Measurements from ENCODE around the gene LCK.

DNA sequence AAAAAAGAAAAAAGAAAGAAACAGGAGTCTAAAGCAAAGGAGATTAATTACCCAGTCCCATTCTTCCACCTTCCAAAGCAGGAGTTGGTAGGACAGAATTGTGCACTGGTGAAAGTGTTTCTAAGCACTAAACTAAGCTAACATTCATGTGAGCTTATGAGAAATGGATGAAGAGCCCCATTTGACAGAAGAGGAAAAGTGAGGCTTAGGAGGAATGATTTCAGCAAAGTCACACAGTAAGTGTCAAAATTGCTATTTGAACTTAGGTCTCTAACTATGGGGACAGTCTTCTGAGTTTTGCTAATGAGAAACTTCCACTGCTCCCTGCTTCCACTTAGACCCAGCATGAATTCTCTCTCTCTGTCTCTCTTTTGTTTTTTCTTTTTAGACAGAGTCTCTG is 18.7 kb downstream of the LCK start:
- TF ChIP-seq, protein P1, sequence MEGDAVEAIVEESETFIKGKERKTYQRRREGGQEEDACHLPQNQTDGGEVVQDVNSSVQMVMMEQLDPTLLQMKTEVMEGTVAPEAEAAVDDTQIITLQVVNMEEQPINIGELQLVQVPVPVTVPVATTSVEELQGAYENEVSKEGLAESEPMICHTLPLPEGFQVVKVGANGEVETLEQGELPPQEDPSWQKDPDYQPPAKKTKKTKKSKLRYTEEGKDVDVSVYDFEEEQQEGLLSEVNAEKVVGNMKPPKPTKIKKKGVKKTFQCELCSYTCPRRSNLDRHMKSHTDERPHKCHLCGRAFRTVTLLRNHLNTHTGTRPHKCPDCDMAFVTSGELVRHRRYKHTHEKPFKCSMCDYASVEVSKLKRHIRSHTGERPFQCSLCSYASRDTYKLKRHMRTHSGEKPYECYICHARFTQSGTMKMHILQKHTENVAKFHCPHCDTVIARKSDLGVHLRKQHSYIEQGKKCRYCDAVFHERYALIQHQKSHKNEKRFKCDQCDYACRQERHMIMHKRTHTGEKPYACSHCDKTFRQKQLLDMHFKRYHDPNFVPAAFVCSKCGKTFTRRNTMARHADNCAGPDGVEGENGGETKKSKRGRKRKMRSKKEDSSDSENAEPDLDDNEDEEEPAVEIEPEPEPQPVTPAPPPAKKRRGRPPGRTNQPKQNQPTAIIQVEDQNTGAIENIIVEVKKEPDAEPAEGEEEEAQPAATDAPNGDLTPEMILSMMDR (IDR thresholded peaks at IDR 0.05), result no peak
- no peak for TF ChIP-seq ZFX (IDR thresholded peaks at IDR 0.05; ENCODE audit: borderline replicate concordance)

Data from 22Rv1 (cell line).